ENCODE data around the gene DNAI2.

DNA sequence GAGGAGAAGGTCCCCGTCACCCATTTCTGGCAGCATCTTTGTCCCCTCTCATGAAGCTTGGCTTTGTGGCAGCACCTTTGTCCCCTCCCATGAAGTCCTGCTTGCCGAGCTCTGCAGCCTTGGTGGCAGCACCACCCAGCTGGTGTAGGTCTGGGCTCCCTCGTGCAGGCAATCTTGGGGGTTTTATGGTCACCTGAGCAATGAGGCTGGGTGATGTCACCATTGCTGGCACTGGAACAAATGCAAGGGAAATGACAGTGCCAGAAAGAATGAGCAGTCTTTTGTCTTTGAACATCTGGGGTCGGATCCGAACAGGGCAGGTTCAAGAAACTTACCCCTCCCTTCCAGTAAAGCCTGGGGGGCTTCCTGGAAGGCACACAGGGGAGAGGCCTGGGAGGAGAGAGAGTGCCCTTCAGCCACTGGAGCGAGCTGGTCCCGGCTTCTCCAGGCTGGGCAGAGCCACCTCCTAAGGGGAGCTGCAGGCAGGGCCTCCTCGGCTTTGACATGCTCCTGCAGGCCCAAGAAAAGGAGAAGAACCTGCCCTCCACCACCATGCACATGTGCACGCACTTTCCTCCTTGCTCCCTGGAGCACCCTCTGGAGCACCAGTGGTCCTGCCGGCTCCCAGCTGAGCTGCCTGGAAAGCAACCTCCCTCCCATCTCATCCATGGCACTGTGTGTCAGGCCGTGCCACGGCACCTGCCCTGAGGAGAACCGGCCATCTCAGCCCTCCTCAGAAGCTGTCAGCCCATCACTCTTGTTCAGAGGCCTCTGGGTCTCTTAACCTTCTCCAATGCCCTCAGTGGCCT lies 71.6 kb downstream of the DNAI2 start:
- TF ChIP-seq CTCF (IDR thresholded peaks at IDR 0.05) (no peak), POLR2A (IDR thresholded peaks at IDR 0.05) (no peak)

Data from sigmoid colon (tissue), 3 donors.